Measurements from ENCODE around the gene USH2A. TPM values are rescaled to one million over a fixed set of nuclear protein-coding genes. Genes with fewer than 3 reads are reported as not detected.
"Not testable (repeated sequence)": the region's sequence is repeated elsewhere in the genome, so short reads cannot be mapped to it uniquely, and the experiment has no call there.

Gene USH2A
- total RNA-seq, 6 donors from 2014 or later, result under 0.01 to 0.11 TPM; not detected in 4

GRCh38 chr1:216346526-216346925 is 76.7 kb downstream of the USH2A start:
- Histone ChIP-seq H3K27me3 (no peaks in the 10 kb centered on the region), H3K36me3 (no peaks in the 10 kb centered on the region), H3K4me3 (no peak overlapping the region), H3K4me1 (no peaks in the 10 kb centered on the region), H3K27ac (no peak overlapping the region), H3K9me3 (no peaks in the 10 kb centered on the region)
- 72 to 79% methylated on average over 3 of the region's 3 CpGs for WGBS, 2 donors
- TF ChIP-seq POLR2A (IDR thresholded peaks at IDR 0.05) (no peak), CTCF (IDR thresholded peaks at IDR 0.05) (no peak), EP300 (IDR thresholded peaks at IDR 0.05) (no peak), POLR2AphosphoS5 (IDR thresholded peaks at IDR 0.05) (no peak)
- DNase-seq, result no peak
- ATAC-seq (ENCODE audit: low FRiP score in 2 of 2), result no peak

- H3K4me3 ChIP-seq; H3K36me3 ChIP-seq; H3K27me3 ChIP-seq; ATAC-seq (ENCODE audit: low FRiP score in 2 of 2); DNase-seq; H3K4me1 ChIP-seq; H3K9me3 ChIP-seq; H3K27ac ChIP-seq: not testable (repeated sequence)
- WGBS, 2 donors, result 79 to 84% methylated on average over 5 of the region's 5 CpGs
Measured at GRCh38 chr1:216340542-216340941, 82.7 kb downstream of the USH2A start.

DNA sequence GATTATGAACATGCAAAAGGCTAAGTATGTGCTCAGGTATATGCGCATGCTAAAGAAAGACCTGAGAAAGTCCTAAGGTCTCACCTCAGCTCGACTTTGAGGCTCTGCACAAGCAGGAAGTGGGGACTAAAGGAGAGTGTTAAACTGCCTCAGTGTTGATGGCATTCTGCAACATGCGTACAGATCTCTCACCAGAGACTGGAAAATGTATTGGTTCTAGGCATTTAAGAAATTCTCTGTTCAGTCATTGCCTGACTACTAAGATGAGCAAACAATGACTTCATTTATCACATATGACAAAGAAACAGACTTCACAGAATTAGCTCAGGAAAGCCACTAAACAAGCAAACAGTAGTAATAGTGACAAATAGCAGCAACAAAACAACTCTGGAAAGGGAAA is 90.8 kb downstream of the USH2A start:
- TF ChIP-seq POLR2A (IDR thresholded peaks at IDR 0.05) (no peak), EP300 (IDR thresholded peaks at IDR 0.05) (no peak), POLR2AphosphoS5 (IDR thresholded peaks at IDR 0.05) (no peak), CTCF (IDR thresholded peaks at IDR 0.05) (no peak)
- Histone ChIP-seq H3K27ac (no peak overlapping the region), H3K36me3 (no peaks in the 10 kb centered on the region), H3K4me3 (no peak overlapping the region), H3K4me1 (no peaks in the 10 kb centered on the region), H3K9me3 (no peaks in the 10 kb centered on the region), H3K27me3 (no peaks in the 10 kb centered on the region)
- WGBS, 2 donors, result 83 to 84% methylated on average over 3 of the region's 3 CpGs
- DNase-seq (no peak), ATAC-seq (ENCODE audit: low FRiP score in 2 of 2) (no peak)

GRCh38 chr1:216332003-216332402 is 91.2 kb downstream of the USH2A start:
- no peak overlapping the region for H3K4me3 ChIP-seq
- 77 to 81% methylated on average over 2 of the region's 2 CpGs for WGBS, 2 donors
- H3K27ac ChIP-seq, result no peak overlapping the region
- H3K4me1 ChIP-seq, result no peaks in the 10 kb centered on the region
- no peaks in the 10 kb centered on the region for H3K36me3 ChIP-seq
- TF ChIP-seq EP300 (IDR thresholded peaks at IDR 0.05) (no peak), POLR2AphosphoS5 (IDR thresholded peaks at IDR 0.05) (no peak), CTCF (IDR thresholded peaks at IDR 0.05) (no peak), POLR2A (IDR thresholded peaks at IDR 0.05) (no peak)
- ATAC-seq (ENCODE audit: low FRiP score in 2 of 2), result no peak
- no peaks in the 10 kb centered on the region for H3K27me3 ChIP-seq
- no peaks in the 10 kb centered on the region for H3K9me3 ChIP-seq
- no peak for DNase-seq

DNA sequence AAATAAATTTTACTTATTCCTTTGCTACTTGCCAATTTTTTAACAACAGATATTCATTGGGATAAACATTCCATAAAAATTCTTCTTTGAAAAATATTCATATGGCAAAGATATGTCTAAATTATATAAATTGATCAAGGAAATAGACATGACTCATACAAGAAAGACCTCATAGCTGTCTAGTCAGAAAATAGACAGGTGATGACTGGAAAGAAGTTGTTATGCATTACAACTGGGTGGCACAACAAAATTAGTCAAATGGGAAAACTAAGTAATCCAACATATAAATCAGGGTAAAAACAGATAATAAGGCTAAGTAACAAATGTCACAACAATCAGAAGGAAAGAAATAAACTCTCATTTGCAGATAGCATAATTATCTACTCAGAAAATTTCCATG is 92.0 kb downstream of the USH2A start:
- Histone ChIP-seq H3K4me3 (no peak overlapping the region), H3K36me3 (no peaks in the 10 kb centered on the region), H3K4me1 (no peaks in the 10 kb centered on the region), H3K27ac (no peak overlapping the region), H3K9me3 (no peaks in the 10 kb centered on the region), H3K27me3 (no peaks in the 10 kb centered on the region)
- no peak for TF ChIP-seq CTCF (IDR thresholded peaks at IDR 0.05)
- TF ChIP-seq EP300 (IDR thresholded peaks at IDR 0.05), result no peak
- TF ChIP-seq POLR2A (IDR thresholded peaks at IDR 0.05), result no peak
- TF ChIP-seq POLR2AphosphoS5 (IDR thresholded peaks at IDR 0.05), result no peak
- no peak for DNase-seq
- no peak for ATAC-seq (ENCODE audit: low FRiP score in 2 of 2)
